HG02973 (cell line): Measurements from ENCODE around the gene RUNX2.
"Not testable (repeated sequence)": the region's sequence is repeated elsewhere in the genome, so short reads cannot be mapped to it uniquely, and the experiment has no call there.

Experiments
- ATAC-seq: cut with Tn5 transposase; IDR thresholded peaks from one replicate; pipeline ENCODE4 v1.9.1; 2021; ENCODE audit warnings: moderate library complexity; ENCODE audit not compliant: unreplicated experiment

RUNX2 gene

DNA sequence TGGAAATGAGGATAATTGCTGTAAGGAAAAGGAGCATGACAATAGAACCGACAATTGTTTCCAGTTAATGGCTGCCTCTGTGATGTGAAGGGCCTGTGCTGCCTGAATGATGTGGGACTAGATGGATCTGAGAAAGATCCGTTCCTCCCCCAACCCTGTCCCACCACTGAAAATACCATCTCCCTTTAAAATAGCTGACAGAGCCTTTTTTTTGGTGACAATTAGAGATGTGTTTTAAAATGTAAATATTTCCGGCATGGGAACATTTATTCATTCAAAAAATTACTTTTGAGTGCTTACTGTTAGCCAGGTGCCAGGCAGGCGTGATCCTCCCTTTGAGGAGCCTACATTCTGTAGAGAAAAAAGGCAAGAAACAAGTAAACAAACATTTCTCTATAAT, 122.0 kb downstream of the RUNX2 start:
- no peak for ATAC-seq

- no peak for ATAC-seq
These were observed 122.7 kb downstream of the RUNX2 start for GRCh38 chr6:45450831-45451230.

DNA sequence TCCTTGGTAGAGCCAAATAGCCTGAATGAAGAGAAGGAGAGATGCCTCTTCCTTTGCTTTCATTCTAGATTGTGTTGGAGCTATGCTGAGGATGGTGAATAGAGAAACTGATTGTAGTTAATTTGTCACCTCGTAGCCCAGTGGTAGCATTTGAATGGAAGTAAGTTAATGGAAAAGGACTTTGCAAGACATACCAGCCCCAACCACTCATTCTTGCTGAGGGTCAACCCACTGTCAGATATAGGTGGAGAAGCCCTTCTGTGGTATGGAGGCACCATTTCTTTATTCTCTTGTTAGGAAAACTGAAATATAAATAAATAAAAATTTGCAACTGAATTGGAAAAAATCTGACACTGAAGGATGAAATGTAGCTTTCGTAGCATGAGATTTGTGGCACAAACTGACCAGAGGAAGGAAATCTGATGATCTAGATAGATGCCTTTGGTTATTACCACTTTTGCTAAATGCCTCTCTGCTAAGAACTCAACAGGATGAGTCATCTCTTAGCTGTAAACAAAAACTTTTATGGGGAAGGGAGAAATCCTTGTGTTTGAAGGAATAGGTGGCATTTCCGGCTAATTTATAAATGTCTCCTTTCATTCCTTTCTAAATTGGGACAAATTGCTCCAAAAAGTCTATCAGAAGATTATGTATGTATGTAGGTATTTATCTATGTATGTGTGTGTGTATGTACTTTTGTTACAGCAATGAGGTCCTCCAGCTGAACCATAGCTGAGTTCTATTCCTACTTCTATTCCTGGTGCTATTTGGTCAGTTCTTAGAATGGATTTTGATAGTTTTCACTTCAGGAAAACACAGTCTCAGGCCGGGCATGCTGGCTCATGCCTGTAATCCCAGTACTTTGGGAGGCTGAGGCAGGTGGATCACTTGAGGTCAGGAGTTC, 126.1 kb downstream of the RUNX2 start:
- ATAC-seq = no peak

- no peak for ATAC-seq
These were observed 127.3 kb downstream of the RUNX2 start for GRCh38 chr6:45455408-45455807.

GRCh38 chr6:45457141-45457540, 129.0 kb downstream of the RUNX2 start:
- no peak for ATAC-seq

DNA sequence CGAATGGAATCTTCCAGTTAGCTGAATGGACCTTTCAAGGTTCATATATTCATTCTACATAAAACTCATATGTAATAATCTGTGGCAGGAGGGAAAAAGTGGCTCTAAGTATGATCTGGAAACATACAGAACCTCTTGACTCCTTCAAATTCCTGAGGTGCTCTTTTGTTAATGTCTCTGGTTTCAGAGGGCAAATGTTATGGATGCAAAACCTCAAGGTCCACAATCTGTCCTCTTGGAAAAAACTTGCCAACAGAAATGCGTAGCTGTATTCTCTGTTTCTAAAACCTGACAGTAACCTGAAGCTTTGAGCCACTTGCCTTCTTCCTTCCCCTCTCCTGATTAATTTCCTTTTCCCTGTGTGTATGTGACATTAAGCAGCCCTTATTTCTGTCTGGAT, 130.5 kb downstream of the RUNX2 start:
- no peak for ATAC-seq

GRCh38 chr6:45460166-45460565, 132.0 kb downstream of the RUNX2 start:
- ATAC-seq = no peak

DNA sequence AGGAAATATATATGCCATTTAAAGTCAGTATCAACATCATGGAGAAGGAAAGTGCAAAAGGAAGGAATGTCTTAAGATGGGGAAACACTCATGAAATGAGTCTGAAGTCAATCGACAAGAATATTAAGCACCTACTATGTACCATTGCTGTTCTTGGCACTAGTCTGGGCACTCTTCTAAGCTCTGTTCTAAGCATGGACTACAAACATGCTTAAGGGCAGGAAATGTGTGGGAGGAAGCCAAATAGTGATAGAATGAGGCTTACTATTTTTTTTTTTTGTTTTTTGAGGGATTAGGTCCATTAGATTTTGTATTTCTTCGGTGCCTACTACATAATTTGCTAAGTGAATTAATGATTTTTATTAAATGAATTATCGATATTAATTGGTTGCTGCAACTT, 133.4 kb downstream of the RUNX2 start:
- no peak for ATAC-seq

- no peak for ATAC-seq
These were observed 134.3 kb downstream of the RUNX2 start for GRCh38 chr6:45462190-45463134.

DNA sequence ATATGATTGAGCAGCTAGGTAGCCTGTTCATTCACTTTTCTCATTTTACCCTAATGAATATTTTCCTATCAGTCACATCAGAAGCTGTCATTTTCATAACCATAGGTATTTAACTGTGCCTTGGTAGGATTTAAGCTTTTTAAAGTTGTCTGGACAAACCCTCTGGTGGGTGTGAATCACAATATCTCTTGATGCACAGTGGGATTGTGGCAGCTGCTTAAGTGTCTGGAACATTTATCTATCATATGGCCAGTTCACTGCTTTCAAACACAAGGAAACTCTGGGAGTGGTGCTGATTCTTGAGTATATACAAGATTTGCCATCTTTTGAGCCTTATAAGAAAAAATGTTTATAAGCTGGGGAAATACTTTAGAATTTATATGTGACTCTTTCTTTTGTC, 136.6 kb downstream of the RUNX2 start:
- no peak for ATAC-seq

- ATAC-seq = no peak
These were observed 138.6 kb downstream of the RUNX2 start for GRCh38 chr6:45466686-45467085.

DNA sequence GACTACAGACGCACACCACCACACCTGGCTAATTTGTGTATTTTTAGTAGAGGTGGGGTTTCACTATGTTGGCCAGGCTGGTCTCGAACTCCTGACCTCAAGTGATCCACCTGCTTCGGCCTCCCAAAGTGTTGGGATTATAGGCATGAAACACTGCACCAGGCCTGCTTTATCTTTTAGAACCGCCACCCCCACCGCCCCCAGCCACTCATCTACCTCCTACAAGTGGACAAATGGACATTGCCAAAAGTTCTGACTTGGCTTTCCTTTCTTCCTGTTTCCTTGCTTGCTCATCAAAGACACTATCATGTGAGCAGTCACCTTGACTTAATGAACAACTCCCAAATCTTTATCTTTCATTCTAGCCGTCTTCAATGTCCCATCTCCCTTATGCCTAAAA, 139.3 kb downstream of the RUNX2 start:
- not testable (repeated sequence) for ATAC-seq

GRCh38 chr6:45467853-45468252, 139.7 kb downstream of the RUNX2 start:
- no peak for ATAC-seq

DNA sequence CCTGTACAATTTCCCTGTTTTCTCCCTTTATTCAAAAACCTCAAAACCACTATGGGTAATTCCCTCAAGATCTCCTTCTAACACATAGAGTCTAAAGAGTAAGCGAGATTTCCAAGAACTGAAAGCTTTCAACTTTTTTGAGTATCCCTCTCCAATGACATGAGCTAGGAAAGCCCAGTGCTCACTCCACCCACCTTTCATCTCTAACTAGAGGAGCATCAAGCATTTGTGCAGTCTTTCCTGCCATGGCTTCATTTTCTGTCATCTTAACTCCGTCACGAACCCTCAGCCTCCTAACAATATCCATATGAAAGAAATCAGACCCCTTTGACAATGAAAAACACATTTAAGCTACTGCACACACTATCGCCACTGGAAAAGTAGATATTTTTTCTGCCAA, 141.5 kb downstream of the RUNX2 start:
- no peak for ATAC-seq

DNA sequence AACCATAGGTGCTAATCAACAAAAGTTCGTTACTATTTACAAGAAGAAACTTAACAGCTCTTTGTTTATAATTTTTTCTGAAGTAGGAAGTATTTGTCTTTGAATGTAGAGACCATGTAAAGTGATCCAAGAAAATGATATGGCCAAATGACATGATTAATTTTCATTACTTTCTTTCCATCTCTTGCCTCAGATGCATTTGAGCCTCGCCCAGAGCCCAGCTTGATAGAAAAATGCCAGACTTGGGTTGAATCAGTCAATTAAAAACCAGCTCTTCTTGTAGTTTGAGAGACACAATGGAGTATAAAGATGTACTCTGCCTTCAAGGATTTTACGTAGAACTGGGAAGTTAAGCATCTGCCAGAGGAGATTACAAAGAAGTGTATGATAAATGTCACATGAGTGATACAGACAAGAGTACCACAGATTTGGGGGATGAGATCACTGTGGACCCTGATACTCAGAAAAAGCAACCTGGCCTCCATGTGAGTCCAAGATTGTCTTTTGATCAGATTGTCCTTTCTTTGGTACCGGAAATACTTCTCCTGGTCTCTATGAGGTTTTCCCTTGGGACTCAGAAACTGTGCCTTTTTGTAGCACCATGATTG, 142.1 kb downstream of the RUNX2 start:
- no peak for ATAC-seq

GRCh38 chr6:45472382-45472781, 144.3 kb downstream of the RUNX2 start:
- ATAC-seq = no peak

DNA sequence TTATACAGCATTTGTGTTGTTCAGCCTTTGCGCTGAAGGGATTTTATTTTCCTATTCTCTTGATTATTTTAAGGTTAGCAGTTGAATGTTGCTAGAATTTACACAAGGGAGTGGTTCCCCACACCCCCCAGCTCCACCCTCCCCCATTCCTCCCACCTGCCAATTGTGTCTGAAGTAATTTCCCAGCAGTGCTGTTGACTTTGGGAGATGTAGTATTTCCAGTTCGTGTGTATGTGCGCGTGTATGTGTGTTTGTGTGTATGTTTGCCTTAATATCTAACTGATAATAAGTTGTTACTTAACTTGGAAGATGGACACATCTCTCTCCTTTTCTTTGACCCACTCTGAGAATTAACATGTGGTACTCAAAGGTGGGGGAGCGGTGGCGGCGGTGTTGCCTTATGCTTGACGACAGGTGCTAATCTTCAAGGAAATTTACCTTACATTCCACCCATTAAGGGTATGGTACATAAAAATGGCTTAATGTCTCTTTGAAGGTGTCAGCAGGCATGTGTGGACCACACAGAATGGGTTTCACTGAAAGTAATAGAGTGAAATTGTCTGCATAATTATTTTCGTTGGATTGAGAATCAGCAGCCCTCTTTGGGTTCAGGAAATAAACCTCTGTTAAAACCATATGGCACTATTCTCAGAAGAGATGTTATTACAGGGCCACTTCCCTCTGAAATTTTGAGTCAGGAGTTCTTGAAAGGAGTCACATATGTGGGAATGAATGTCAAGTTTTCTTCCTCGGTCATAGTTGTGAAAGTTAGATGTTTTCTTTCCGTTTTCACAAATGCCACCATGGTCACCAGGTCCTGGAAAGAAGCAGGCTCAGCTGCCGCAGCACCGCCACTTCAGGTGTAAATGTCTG, 145.2 kb downstream of the RUNX2 start:
- ATAC-seq = no peak

DNA sequence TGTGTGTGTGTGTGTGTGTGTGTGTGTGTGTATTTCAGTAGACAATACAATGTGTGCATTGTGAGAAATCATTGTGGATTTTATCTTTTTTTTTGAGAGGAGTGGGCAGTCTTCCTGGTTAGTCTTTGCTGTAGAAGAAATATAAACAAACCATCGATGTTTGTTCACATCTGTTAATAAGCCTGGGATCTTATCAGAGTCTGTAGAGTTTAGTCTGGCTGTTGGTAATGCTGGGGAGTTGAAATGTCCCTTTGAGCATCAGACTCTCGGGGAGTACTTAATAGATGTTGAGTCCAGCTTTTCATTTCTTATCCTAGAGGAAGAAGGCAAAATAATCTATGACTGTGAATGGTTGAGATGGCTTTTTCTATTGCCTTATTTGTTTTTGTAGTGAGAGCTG, 146.2 kb downstream of the RUNX2 start:
- no peak for ATAC-seq

DNA sequence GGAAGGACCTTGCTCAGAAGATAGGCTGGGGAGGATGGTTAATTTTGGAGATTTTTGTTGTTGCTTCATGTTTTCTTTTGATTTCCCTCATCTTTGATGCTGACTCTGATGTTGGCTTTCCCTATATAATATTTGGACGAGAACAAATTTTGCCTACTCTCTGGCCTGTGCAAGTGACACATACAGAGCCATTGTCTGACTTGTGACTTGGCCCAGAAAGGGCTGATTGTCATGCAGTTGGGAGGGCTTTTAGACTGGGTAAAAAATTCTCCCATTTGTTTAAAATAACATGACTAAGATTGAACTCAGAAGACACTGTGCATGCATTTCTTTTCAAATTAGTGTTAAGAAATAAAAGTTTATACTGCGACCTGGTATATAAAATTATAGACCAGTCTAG, 148.2 kb downstream of the RUNX2 start:
- ATAC-seq = no peak

DNA sequence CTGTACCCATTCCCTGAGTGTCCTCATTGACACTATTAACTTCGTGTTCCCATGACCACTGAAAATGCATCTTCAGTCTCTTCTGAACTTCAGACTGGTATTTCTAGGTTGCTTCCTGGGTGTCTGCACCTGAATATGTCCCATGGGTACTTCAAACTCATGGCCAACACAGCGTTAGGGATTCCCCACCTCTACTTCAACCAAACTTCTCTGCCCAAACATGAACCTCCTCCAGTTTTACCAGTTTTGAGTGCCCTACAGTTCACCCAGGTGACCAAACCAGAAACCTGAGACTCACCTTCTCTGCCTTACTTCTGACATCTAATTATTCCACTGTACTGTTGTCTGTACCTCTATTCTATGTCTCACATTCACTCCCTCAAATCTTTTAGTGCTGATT, 149.1 kb downstream of the RUNX2 start:
- no peak for ATAC-seq
